ENCODE data around the gene RSBN1.

RSBN1 gene

DNA sequence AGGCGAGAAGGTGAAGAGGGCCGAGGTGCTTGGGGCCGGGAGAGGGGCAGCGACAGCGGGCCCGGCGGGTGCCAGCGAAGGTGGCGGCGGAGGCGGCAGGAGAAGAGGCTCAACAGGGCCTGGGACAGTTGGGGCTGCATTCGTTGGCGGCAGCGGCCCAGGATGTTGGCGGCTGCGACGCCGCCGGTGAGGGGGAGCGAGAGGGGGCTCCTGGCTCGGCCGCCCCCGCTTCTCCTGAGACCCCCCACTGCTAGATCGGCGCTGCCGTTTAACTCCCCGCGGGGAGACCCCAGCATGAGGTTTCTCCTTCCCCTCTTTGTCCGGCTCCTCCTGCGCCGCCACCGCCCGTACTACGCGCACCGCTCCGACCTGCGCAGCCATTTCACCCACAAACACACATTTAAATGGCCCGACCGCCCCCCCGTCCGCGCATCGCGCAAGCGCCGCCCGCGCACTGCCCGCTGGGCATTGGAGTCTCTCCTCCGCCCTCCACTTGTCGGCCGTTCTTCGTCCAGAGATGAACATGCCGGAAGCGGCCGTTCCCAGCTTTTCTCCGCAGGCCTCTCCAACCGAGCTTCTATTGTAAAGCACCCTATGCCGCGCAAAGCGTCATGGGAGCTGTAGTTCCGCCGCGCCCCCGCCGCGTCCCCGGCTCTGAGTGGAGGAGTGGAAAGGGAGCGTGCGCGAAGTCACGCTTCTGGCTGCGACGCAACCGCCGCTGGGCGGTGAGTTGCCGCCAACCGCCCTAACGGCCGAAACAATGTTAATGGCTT is at the start of gene RSBN1:
Gene RSBN1 (minus strand): TSS at position 589 of the 773 bp plus-strand sequence. CDS start 64 bp downstream, at position 525.
- TF ChIP-seq, protein P1, sequence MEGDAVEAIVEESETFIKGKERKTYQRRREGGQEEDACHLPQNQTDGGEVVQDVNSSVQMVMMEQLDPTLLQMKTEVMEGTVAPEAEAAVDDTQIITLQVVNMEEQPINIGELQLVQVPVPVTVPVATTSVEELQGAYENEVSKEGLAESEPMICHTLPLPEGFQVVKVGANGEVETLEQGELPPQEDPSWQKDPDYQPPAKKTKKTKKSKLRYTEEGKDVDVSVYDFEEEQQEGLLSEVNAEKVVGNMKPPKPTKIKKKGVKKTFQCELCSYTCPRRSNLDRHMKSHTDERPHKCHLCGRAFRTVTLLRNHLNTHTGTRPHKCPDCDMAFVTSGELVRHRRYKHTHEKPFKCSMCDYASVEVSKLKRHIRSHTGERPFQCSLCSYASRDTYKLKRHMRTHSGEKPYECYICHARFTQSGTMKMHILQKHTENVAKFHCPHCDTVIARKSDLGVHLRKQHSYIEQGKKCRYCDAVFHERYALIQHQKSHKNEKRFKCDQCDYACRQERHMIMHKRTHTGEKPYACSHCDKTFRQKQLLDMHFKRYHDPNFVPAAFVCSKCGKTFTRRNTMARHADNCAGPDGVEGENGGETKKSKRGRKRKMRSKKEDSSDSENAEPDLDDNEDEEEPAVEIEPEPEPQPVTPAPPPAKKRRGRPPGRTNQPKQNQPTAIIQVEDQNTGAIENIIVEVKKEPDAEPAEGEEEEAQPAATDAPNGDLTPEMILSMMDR (conservative IDR thresholded peaks at IDR 0.05; ENCODE audit: low read depth): no peak
- peak; percentile 93 for DNase-seq (ENCODE audit: low spot score)
- ChIA-PET CTCF (no interaction called here), POLR2A (ENCODE audit: low non-redundant PET) (interaction anchor here (0.8 kb wide), 1 partner anchor 93 kb away, joined by 3 read pairs; the partner anchor contains the start of genes AP4B1 and DCLRE1B)
- H3K27ac ChIP-seq: peak within 1 kb of the TSS; percentile 83

DNA sequence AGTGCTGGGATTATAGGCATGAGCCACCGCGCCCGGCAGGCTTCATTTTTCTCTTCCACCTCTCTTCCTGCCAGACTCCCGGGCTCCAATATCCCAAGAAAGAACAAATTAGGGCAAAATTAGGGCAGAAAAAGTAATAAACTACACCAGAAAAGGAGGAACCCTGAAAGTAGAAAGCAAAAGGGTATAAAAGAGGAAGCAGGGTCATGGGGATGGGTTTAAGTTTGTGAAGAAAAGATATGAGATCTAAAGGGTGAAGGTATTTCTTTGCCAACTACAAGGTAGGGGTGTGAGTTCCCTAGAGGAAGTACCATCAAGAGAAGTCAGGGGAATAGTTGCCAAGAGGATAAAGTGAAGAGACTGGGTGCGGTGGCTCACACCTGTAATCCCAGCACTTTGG is 49.4 kb upstream of the RSBN1 start:
- no peak for DNase-seq (ENCODE audit: low spot score)
- TF ChIP-seq, protein P1 (conservative IDR thresholded peaks at IDR 0.05; ENCODE audit: low read depth): no peak
- ChIA-PET POLR2A (ENCODE audit: low non-redundant PET) (no interaction called here), CTCF (no interaction called here)
- H3K27ac ChIP-seq: peak overlapping the region; percentile 44; the same call in 1 of the 2 replicates

DNA sequence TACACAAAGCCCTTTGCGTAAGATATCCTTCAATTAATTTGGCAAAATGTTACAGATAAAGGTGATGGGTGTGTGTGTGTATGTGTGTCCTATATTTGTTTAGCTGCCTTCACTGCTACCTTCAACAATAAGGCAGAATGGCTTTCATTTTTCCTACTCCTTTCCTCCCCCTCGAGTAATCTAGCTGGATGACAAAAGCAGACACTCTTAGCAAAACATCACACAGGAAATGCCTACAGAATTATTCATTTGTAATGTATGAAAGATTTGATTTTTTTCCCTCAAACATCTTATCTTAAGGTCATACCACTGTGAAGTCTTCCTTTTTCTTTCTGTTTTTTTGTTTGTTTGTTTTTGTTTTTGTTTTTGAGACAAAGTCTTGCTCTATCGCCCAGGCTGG is 48.6 kb upstream of the RSBN1 start:
- TF ChIP-seq, protein P1 (conservative IDR thresholded peaks at IDR 0.05; ENCODE audit: low read depth): no peak
- H3K27ac ChIP-seq: peak overlapping the region; percentile 44; the same call in 1 of the 2 replicates
- ChIA-PET CTCF (interaction anchor here (0.6 kb wide), 1 partner anchor 510 kb away, joined by 3 read pairs; no protein-coding TSS in a partner anchor), POLR2A (ENCODE audit: low non-redundant PET) (no interaction called here)
- peak; percentile 17 for DNase-seq (ENCODE audit: low spot score)

DNA sequence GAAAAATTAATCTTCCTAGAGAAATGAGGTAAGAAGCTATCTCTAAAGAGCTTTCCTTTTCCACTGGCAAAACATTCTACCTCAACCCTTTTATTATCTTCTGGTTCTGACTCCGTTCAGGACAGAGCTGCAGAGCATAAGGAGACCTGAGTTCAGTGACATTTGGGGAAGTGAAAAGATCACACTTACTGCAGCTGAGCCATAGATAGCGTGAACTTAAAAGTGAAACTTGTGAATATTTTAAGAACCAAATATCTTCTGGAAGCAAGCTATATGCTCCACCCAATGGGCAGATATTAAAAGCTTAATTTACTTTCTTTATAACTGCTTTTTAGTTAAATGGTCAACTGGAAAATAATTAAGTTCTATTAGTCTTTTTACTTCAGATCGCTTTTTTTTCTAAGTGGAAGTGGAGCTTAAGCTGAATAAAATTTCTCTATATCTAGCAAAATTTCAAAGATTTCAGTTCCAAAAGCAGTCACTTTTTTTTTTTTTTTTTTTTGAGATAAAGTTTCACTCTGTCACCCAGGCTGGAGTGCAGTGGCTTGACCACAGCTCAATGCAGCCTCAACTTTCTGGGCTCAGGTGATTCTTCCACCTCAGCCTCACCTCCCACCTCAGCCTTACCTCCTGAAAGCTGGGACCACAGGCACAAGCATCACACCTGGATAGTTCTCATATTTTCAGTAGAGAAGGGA is 47.4 kb upstream of the RSBN1 start:
- POLR2A ChIA-PET (ENCODE audit: low non-redundant PET): no interaction called here
- CTCF ChIA-PET: interaction anchor here (0.6 kb wide), 1 partner anchor 1628 kb away, joined by 4 read pairs; no protein-coding TSS in a partner anchor
- DNase-seq (ENCODE audit: low spot score): no peak
- TF ChIP-seq, protein P1 (conservative IDR thresholded peaks at IDR 0.05; ENCODE audit: low read depth): no peak
- H3K27ac ChIP-seq: no peak overlapping the region

DNA sequence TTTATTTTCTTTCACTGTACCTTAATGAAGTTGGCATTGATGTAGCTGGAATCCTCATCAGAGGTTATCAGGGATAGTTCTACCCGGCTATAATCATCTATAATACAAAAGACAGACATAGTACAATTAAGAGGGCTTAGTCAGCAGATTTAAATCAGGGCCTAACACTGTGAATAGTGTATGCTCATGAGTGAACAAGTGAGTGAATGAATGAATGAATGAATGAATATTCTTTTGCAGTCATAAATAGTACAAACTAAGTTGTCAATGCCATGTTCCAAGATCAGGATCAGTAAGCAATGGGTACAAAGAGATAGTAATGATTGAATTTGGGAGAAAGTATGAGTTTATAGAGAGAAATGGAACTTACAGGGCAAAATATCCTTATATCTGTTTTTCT is 46.7 kb upstream of the RSBN1 start:
- ChIA-PET CTCF (no interaction called here), POLR2A (ENCODE audit: low non-redundant PET) (no interaction called here)
- TF ChIP-seq, protein P1 (conservative IDR thresholded peaks at IDR 0.05; ENCODE audit: low read depth): no peak
- H3K27ac ChIP-seq: no peak overlapping the region
- no peak for DNase-seq (ENCODE audit: low spot score)

DNA sequence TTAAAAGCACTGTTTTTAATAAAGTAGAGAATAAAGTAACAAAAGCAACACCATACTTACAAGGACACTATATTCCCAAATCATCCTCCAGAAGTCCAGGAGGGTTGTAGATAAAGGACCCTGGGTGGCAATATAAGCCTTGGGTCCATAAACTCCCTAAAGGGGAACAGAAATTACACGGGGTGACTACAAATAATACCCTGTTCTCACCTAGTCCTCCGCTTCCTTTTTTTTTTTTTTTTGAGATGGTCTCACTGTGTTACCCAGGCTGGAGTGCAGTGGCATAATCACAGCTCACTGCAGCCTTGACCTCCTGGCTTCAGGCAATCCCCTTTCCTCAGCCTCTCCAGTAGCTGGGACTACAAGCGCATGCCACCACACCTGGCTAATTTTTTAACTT is 46.1 kb upstream of the RSBN1 start:
- no peak overlapping the region for H3K27ac ChIP-seq
- TF ChIP-seq, protein P1 (conservative IDR thresholded peaks at IDR 0.05; ENCODE audit: low read depth): no peak
- DNase-seq (ENCODE audit: low spot score): no peak
- CTCF ChIA-PET: no interaction called here
- POLR2A ChIA-PET (ENCODE audit: low non-redundant PET): no interaction called here

Data from RWPE1 (cell line).